Bladder microvascular endothelial cell (primary cell): ENCODE data around the gene ZNF382. TPM values are rescaled to one million over a fixed set of nuclear protein-coding genes. Genes with fewer than 3 reads are reported as not detected.

Source experiments
- total RNA-seq: library from RNA; depleted of rRNA; stranded (reverse); fragments of >200 nt; gene quantifications from 2 replicates; pipeline ENCODE4 v1.2.3, GENCODE V29; 2014

Gene ZNF382
- 3.6 and 8.1 TPM in 2 replicates for total RNA-seq

GRCh38 chr19:36605101-36605876 is at the start of gene ZNF382:
ZNF382 (plus strand) TSS chr19:36605313; CDS start chr19:36609915, 4,602 bp downstream.

DNA sequence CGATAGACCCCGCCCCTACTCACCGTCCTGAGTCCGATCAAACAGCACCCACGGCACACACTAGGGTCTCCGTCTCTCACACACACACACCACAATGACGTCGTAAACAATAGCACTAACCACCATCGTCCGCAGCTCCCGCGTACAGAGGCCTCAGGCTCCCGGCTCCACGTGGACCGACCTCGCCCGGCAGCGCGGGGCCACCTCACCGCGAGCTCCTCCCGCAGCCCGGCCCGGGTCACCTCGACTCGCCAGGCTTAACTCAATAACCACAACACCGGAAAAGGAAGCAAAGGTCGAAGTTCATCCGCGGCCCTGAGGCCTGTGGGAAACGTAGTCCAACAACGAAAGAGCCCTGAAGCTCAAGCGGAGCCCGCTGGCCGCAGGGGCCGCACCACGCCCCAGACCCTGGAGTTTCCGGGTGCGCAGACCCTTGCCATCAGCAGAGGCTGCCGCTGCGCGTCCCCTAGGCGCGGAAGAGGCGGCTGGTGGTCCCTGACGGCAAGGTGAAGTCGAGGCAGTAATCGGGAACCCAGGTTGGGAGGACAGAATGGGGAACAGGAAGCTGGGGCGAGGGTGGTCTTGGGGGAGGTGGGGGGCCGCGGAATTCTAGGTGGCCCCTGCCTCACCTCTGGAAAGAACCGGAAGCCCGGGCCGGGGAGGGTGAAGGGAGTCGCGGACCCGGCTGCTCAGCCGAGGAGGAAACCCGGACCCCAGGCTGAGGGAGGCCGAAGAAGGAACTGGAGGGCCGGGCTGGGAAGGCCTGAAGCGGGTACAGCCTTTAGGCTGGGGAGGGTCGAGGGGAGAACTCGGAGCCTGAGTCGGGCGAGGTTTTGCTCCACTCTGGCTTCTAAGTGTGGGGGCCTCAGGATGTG is 31.9 kb upstream of the ZNF382 start, which contains the start of gene ZNF529:
Gene ZNF529 (minus strand): TSS at position 273 of the 875 bp plus-strand sequence. CDS start 946 bp downstream, outside the sequence.

Other genes with a start within 250 kb of the ZNF382 start
- gene ZFP14, start 226.1 kb upstream of the ZNF382 start, total RNA-seq, result 2.1 and 4.7 TPM in 2 replicates
- 2.8 and 6.7 TPM in 2 replicates for gene ZFP82, start 186.7 kb upstream of the ZNF382 start, total RNA-seq
- 5.3 and 10.4 TPM in 2 replicates for gene ZNF566, start 115.8 kb upstream of the ZNF382 start, total RNA-seq
- gene ZNF260, start 77.0 kb upstream of the ZNF382 start, total RNA-seq, result 5.0 and 16.9 TPM in 2 replicates
- 3.6 and 7.7 TPM in 2 replicates for gene ZNF529, start 32.0 kb upstream of the ZNF382 start, total RNA-seq
- 5.5 and 11.5 TPM in 2 replicates for gene ZNF461, start 61.5 kb downstream of the ZNF382 start, total RNA-seq
- 2.8 and 8.3 TPM in 2 replicates for gene ZNF567, start 82.3 kb downstream of the ZNF382 start, total RNA-seq
- gene ZNF850, start 167.5 kb downstream of the ZNF382 start, total RNA-seq, result 0.97 and 4.8 TPM in 2 replicates
- gene ZNF790, start 233.1 kb downstream of the ZNF382 start, total RNA-seq, result 5.0 and 12.5 TPM in 2 replicates
- 1.8 and 4.8 TPM in 2 replicates for gene ZNF345, start 245.6 kb downstream of the ZNF382 start, total RNA-seq